Measurements from ENCODE around the gene UST.

Gene UST

GRCh38 chr6:148927586-148927985 lies 180.8 kb downstream of the UST start:
- TF ChIP-seq JUND (IDR thresholded peaks at IDR 0.05; ENCODE audit: low read depth) = no peak
- DNase-seq (ENCODE audit: low read depth in 1 of 2, low spot score in 1 of 2) = no peak
- in situ Hi-C loops (cut with HindIII; ENCODE audit: low pct_unique_long_range_greater_than_20kb, low sequenced_read_pairs) = no loop called here

GRCh38 chr6:148928811-148929210 lies 182.0 kb downstream of the UST start:
- TF ChIP-seq JUND (IDR thresholded peaks at IDR 0.05; ENCODE audit: low read depth) = no peak
- no peak for DNase-seq (ENCODE audit: low read depth in 1 of 2, low spot score in 1 of 2)
- in situ Hi-C loops (cut with HindIII; ENCODE audit: low pct_unique_long_range_greater_than_20kb, low sequenced_read_pairs) = no loop called here

GRCh38 chr6:148932208-148932607 lies 185.4 kb downstream of the UST start:
- in situ Hi-C loops (cut with HindIII; ENCODE audit: low pct_unique_long_range_greater_than_20kb, low sequenced_read_pairs) = no loop called here
- TF ChIP-seq JUND (IDR thresholded peaks at IDR 0.05; ENCODE audit: low read depth) = no peak
- DNase-seq (ENCODE audit: low read depth in 1 of 2, low spot score in 1 of 2) = no peak

GRCh38 chr6:148932731-148933130 lies 185.9 kb downstream of the UST start:
- no peak for TF ChIP-seq JUND (IDR thresholded peaks at IDR 0.05; ENCODE audit: low read depth)
- no peak for DNase-seq (ENCODE audit: low read depth in 1 of 2, low spot score in 1 of 2)
- in situ Hi-C loops (cut with HindIII; ENCODE audit: low pct_unique_long_range_greater_than_20kb, low sequenced_read_pairs) = no loop called here

DNA sequence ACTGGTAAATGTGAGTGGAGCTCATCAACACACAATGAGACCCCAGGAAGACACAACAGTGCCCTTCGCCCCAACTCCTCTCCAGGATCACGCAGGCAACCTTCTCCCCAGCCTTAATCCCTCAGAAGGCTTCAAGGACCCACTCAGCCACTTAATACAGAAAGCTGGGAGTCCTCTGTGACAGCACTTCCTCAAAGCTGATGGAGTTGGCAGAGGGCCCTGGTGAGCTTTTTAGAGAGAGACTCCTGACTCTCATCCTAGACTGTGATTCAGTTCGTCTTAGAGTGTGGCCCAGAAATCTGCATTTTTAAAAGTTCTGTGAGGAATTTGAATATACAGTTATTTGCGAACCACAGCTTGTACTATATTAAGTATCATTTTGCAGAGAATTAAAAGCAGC lies 187.7 kb downstream of the UST start:
- in situ Hi-C loops (cut with HindIII; ENCODE audit: low pct_unique_long_range_greater_than_20kb, low sequenced_read_pairs) = no loop called here
- TF ChIP-seq JUND (IDR thresholded peaks at IDR 0.05; ENCODE audit: low read depth) = no peak
- DNase-seq (ENCODE audit: low read depth in 1 of 2, low spot score in 1 of 2) = no peak

GRCh38 chr6:148934961-148935360 lies 188.1 kb downstream of the UST start:
- no peak for TF ChIP-seq JUND (IDR thresholded peaks at IDR 0.05; ENCODE audit: low read depth)
- in situ Hi-C loops (cut with HindIII; ENCODE audit: low pct_unique_long_range_greater_than_20kb, low sequenced_read_pairs) = no loop called here

DNA sequence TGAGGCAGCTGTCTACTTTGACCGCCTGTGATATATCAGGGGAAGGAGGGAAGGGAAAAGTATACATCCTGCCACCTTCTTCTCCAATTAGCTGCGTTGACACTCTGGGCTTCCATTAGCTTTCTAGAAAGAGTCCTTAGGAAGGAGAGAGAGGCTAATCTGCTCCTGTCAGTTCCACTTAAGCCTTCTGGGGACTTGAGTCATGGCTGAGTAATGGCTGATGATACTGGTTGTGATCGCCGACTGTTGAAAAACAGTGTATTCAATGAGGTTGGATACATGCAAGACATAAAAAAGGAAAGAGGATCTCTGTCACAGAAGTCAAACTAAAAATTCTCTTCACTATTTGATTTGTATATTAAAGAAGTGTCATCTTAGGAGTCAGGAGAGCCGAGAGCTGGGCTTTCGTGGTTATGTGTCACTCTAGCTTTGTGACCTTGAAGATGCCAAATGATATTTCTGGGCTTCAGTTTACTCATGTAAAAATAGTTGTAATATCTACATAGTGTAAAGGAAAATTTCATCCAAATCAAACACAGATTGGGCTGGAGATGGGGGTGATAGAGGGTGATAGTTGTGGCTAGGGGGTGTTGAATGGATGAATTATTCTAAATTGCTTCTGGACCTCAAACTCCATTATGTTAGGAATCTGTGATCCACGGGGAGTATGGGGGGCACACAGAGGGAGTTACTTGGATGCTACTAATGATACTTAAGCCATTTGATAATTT lies 189.0 kb downstream of the UST start:
- in situ Hi-C loops (cut with HindIII; ENCODE audit: low pct_unique_long_range_greater_than_20kb, low sequenced_read_pairs) = no loop called here
- no peak for TF ChIP-seq JUND (IDR thresholded peaks at IDR 0.05; ENCODE audit: low read depth)
- no peak for DNase-seq (ENCODE audit: low read depth in 1 of 2, low spot score in 1 of 2)

More at GRCh38 chr6:148934961-148935360, 188.1 kb downstream of the UST start:
- DNase-seq (ENCODE audit: low read depth in 1 of 2, low spot score in 1 of 2) = no peak

DNA sequence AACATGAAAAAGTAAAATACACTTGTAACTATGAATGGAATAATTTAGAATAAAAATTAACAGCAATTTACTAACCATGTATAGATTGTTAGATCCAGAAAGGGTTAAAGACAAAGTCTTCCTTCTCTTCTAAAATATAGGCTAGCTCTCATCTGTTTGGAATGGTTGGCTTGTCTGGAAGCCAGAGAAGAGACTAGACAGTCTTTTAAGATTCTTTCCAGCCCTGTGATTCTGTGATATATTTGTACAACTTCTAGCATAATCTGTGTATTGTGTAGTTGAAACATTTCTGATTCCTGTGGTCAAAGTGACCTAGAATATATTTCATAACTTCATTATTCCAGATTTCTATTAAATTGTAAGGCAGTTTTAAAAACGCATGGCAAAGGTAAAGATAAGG lies 196.6 kb downstream of the UST start:
- in situ Hi-C loops (cut with HindIII; ENCODE audit: low pct_unique_long_range_greater_than_20kb, low sequenced_read_pairs) = no loop called here
- DNase-seq (ENCODE audit: low read depth in 1 of 2, low spot score in 1 of 2) = peak in 1 of 2 experiments; percentile 5

DNA sequence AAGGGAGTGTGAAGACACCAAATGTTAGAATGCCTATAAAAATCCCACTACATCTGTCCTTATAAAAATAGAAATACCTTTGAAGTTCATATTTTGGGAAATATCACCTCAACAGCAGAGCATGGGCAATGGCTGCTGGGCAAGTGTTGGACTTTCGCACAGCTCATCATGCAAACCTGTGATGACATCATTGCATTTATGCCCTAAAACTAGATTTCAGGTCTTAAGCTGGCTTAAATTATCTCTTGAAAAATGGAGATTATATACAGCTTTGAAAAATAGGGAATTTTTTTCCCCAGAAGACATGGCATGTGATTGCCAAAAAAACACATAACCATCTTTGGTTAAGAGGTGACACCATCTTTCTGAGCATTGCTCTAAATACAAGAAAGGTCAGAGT lies 197.8 kb downstream of the UST start:
- no peak for DNase-seq (ENCODE audit: low read depth in 1 of 2, low spot score in 1 of 2)
- in situ Hi-C loops (cut with HindIII; ENCODE audit: low pct_unique_long_range_greater_than_20kb, low sequenced_read_pairs) = no loop called here
- TF ChIP-seq JUND (IDR thresholded peaks at IDR 0.05; ENCODE audit: low read depth) = no peak

More for the DNA sequence above, 196.6 kb downstream of the UST start:
- TF ChIP-seq JUND (IDR thresholded peaks at IDR 0.05; ENCODE audit: low read depth) = no peak

- in situ Hi-C loops (cut with HindIII; ENCODE audit: low pct_unique_long_range_greater_than_20kb, low sequenced_read_pairs) = no loop called here
- TF ChIP-seq JUND (IDR thresholded peaks at IDR 0.05; ENCODE audit: low read depth) = no peak
- no peak for DNase-seq (ENCODE audit: low read depth in 1 of 2, low spot score in 1 of 2)
Measured at GRCh38 chr6:148945301-148946021, 198.6 kb downstream of the UST start.

GRCh38 chr6:148947621-148948444 lies 201.0 kb downstream of the UST start:
- in situ Hi-C loops (cut with HindIII; ENCODE audit: low pct_unique_long_range_greater_than_20kb, low sequenced_read_pairs) = no loop called here
- no peak for TF ChIP-seq JUND (IDR thresholded peaks at IDR 0.05; ENCODE audit: low read depth)

GRCh38 chr6:148951662-148952061 lies 204.8 kb downstream of the UST start:
- no peak for TF ChIP-seq JUND (IDR thresholded peaks at IDR 0.05; ENCODE audit: low read depth)
- DNase-seq (ENCODE audit: low read depth in 1 of 2, low spot score in 1 of 2) = no peak
- in situ Hi-C loops (cut with HindIII; ENCODE audit: low pct_unique_long_range_greater_than_20kb, low sequenced_read_pairs) = no loop called here

More at GRCh38 chr6:148947621-148948444, 201.0 kb downstream of the UST start:
- peak in 1 of 2 experiments; percentile 80 for DNase-seq (ENCODE audit: low read depth in 1 of 2, low spot score in 1 of 2)

All from T47D (cell line).